ENCODE measurements around the gene DLG2. TPM values are rescaled to one million over a fixed set of nuclear protein-coding genes. Genes with fewer than 3 reads are reported as not detected.
A peak's percentile ranks its signal among the peaks of the same experiment; 100 is the strongest.

DLG2 gene
- total RNA-seq, 2 experiments from 2014 or later: 0.85 to 1.1 TPM

DNA sequence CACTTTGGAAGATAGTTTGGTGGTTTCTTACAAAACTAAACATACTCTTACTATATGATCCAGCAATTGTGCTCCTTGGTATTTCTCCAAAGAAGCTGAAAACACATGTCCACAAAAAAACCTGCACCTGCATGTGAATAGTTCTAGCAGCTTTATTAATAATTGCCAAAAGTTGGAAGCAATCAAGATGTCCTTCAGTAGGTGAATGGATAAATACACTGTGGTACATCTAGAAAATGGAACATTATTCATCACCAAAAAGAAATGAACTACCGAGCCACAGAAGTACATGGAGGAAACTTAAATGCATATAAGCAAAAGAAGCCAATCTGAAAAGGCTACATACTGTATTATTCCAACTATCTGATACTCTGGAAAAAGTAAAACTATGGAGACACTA lies 1771.9 kb downstream of the DLG2 start:
- no peaks in the 10 kb centered on the region for H3K36me3 Mint-ChIP-seq (ENCODE audit: low read depth)
- H3K27ac Mint-ChIP-seq: no peak overlapping the region
- ChIA-PET POLR2A (no interaction called here), CTCF (no interaction called here)
- DNase-seq: no peak
- H3K4me1 Mint-ChIP-seq: no peaks in the 10 kb centered on the region
- no peaks in the 10 kb centered on the region for H3K27me3 Mint-ChIP-seq
- H3K4me3 Mint-ChIP-seq: no peak overlapping the region
- peaks cover 5% of the 10 kb centered on the region for H3K9me3 Mint-ChIP-seq

DNA sequence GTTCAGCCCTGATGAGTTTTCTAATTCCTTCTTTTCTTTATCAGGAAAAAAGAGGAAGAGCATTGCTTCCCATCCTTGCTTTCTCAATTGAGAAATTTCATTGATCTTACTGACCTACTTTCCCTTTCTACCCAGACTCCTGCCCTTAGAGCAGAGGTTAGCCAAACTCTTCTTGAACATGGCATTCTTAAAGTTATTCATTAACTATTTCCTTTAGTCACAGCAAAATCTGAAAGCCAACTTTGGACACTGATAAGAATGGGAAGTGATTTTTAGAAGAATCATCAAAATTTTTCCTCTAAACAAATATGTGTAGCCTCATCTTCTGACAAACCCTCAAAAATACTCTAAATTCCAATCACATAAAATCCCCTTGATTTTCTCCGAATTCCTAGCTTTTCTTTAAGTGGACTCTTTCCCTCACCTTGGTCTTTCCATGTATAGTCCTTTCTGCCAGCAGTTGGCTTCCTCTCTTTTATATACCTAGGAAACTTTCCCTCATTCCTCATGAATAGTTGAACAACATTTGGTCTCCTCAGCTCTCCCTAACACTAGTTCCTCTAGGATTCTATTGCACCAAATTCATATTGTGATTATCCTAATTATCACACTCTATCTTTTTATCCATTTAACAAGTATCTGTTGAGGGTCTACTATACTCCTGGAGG lies 1774.2 kb downstream of the DLG2 start:
- DNase-seq: no peak
- no peak overlapping the region for H3K4me3 Mint-ChIP-seq
- no peaks in the 10 kb centered on the region for H3K27me3 Mint-ChIP-seq
- H3K36me3 Mint-ChIP-seq (ENCODE audit: low read depth): no peaks in the 10 kb centered on the region
- CTCF ChIA-PET: no interaction called here
- H3K27ac Mint-ChIP-seq: no peak overlapping the region
- no peaks in the 10 kb centered on the region for H3K9me3 Mint-ChIP-seq
- H3K4me1 Mint-ChIP-seq: no peaks in the 10 kb centered on the region
- POLR2A ChIA-PET: no interaction called here

DNA sequence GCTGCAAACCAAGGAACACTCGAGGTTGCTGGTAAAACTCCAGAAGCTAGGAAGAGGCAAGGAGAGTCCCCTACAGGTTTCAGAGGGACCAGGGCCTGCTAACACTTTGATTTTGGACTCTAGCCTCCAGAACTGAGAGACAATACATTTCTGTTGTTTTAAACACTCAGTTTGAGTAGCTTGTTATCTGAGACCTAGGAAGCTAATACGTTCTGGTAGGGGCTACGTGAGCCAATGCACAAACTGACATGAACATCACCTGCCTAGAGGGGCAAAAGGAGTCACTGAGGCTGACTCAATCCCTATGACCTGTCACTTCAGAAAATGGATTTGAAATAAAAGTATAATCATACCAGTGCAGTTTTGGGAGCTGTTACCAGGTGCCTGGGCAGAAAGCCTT lies 1775.1 kb downstream of the DLG2 start:
- DNase-seq: no peak
- ChIA-PET POLR2A (no interaction called here), CTCF (no interaction called here)
- no peak overlapping the region for H3K4me3 Mint-ChIP-seq
- H3K9me3 Mint-ChIP-seq: no peaks in the 10 kb centered on the region
- H3K27me3 Mint-ChIP-seq: no peaks in the 10 kb centered on the region
- H3K36me3 Mint-ChIP-seq (ENCODE audit: low read depth): no peaks in the 10 kb centered on the region
- no peak overlapping the region for H3K27ac Mint-ChIP-seq
- H3K4me1 Mint-ChIP-seq: no peaks in the 10 kb centered on the region

DNA sequence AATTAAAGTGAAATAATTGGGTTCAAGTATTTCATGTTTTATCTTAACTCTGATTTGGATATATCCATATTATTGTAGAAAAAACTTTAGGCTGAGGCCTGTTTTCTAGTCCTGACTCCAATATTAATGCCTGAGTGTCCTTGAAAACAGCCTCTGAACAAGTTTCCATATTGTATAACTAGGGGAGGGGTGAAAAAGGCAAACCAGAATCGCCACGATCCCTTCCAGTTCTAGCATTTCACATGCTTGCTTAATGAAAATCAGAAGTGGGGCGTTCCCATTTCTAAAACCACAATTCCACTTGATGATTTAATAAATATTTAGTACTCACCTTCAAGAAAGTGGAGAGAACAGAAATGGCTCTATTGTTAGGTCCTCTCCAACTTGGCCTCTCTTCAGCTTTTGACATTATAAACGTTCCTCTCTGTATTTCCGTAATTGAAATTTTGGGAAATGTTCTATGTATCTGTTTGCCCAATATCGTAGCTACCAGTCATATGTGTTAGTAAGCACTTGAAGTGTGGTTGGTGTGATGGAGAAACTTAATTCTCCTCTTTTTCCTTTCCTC lies 1779.6 kb downstream of the DLG2 start:
- Mint-ChIP-seq H3K9me3 (no peaks in the 10 kb centered on the region), H3K4me3 (no peak overlapping the region), H3K36me3 (ENCODE audit: low read depth) (no peaks in the 10 kb centered on the region), H3K27me3 (no peaks in the 10 kb centered on the region), H3K27ac (no peak overlapping the region), H3K4me1 (no peaks in the 10 kb centered on the region)
- ChIA-PET CTCF (interaction anchor here (0.8 kb wide), 1 partner anchor 10 kb away, joined by 3 read pairs; no protein-coding TSS in a partner anchor), POLR2A (no interaction called here)
- no peak for DNase-seq

DNA sequence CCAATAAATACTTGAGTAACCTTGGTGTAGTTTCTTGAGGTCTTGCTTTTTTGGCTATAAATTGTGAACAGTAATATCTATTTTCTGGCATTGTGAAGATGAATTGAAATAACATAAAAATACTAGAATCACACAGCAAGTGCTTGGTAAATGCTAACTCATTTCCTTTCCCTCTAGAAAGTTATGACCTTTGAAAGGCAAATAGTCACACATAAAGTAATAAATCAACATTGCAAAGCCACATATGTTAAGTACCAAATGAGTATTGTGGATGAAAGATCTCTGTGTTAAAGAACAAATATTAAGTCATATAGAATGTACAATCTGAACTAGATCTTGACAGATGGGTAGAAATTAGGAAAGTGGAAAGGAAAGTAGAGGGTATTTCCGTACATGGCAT lies 1781.3 kb downstream of the DLG2 start:
- H3K4me1 Mint-ChIP-seq: no peaks in the 10 kb centered on the region
- POLR2A ChIA-PET: no interaction called here
- no peak for DNase-seq
- no peaks in the 10 kb centered on the region for H3K27me3 Mint-ChIP-seq
- no peak overlapping the region for H3K27ac Mint-ChIP-seq
- H3K36me3 Mint-ChIP-seq (ENCODE audit: low read depth): no peaks in the 10 kb centered on the region
- CTCF ChIA-PET: no interaction called here
- no peak overlapping the region for H3K4me3 Mint-ChIP-seq
- no peaks in the 10 kb centered on the region for H3K9me3 Mint-ChIP-seq

DNA sequence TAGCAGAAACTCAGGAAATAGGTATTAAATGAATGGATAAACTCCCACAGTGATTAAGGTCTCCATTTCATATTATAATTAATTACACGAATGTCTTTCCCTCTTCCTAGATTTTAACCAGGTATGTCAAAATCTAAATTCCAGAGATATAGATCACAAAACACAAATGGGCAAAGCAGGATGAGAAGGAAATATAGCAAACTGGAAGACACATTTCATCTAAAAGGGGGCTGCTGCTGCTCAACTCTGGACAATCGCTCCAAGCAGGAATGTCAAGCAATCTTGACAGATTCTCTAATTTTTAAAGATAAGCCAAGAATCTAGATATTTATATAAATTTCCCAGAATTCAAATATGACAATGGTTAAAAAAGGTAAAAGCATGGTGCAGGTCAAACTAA lies 1786.8 kb downstream of the DLG2 start:
- Mint-ChIP-seq H3K27ac (no peak overlapping the region), H3K9me3 (no peaks in the 10 kb centered on the region), H3K4me1 (peaks cover 1% of the 10 kb centered on the region), H3K36me3 (ENCODE audit: low read depth) (no peaks in the 10 kb centered on the region), H3K27me3 (peaks cover 2% of the 10 kb centered on the region), H3K4me3 (no peak overlapping the region)
- CTCF ChIA-PET: no interaction called here
- POLR2A ChIA-PET: no interaction called here
- DNase-seq: no peak

DNA sequence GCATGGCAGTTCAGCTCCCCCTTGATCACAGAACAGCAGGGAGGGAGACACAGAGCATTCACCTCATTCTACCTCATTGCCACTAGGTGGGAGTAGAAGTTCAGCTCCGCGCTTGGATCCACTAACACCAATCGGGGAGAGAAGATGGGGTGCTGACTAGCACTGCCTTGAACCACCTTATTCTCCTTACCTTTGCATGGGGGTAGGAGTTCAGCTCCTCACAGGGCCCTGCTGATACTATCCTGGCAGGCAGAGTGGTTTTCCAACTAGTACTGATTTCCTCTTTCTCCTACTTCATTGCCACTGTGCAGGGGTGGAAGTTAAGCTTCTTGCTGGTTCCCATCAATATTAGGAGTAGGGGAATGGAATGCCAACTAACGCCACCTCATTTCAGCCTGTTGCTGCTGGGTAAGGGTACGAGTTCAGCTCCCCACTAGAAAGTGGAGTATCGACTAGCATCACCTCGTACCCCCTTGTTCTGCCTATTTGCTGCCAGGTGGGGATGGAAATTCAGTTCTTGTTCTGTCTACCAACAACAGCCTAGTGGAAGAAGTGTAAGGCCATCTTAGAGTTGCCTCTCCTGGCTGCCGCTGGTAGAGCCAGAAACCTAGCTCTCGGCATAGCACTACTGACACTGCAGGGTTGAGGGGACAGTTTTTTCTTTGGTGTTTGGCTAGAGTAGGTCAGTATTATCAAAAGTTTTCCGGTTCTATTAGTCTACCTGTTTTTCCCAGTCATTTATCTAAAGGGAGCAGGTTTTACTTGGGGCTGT lies 1790.1 kb downstream of the DLG2 start:
- Mint-ChIP-seq H3K9me3 (no peaks in the 10 kb centered on the region), H3K4me3 (no peak overlapping the region), H3K27ac (no peak overlapping the region), H3K36me3 (ENCODE audit: low read depth) (no peaks in the 10 kb centered on the region), H3K4me1 (peaks cover 2% of the 10 kb centered on the region), H3K27me3 (peaks cover 2% of the 10 kb centered on the region)
- ChIA-PET CTCF (interaction anchor here (0.5 to 1.2 kb wide), 4 partner anchors 11 to 1543 kb away, joined by 3 to 6 read pairs (median 3); no protein-coding TSS in a partner anchor), POLR2A (no interaction called here)
- DNase-seq: peak; percentile 20

DNA sequence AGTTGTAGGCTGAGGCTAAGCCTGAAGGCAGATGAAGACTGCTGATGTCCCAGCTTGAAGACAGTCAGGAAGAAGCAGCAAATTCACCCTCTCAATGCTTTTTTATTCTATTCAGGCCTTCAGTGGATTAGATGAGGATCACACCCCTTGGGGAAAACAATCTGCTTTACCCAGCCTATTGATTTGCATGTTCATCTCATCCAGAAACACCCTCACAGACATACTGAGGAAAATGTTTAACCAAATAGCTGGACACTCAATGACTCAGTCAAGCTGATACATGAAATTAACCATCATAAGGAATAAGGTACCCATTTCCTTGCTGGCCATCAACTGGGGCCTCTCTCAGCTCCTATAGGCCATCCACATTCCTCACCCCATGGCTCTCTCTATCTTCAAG lies 1791.1 kb downstream of the DLG2 start:
- no peak overlapping the region for H3K27ac Mint-ChIP-seq
- peaks cover 2% of the 10 kb centered on the region for H3K27me3 Mint-ChIP-seq
- no peaks in the 10 kb centered on the region for H3K36me3 Mint-ChIP-seq (ENCODE audit: low read depth)
- H3K9me3 Mint-ChIP-seq: no peaks in the 10 kb centered on the region
- ChIA-PET POLR2A (no interaction called here), CTCF (interaction anchor here (1.2 kb wide), 1 partner anchor 16 kb away, joined by 3 read pairs; no protein-coding TSS in a partner anchor)
- no peak for DNase-seq
- H3K4me1 Mint-ChIP-seq: peaks cover 2% of the 10 kb centered on the region
- H3K4me3 Mint-ChIP-seq: no peak overlapping the region

DNA sequence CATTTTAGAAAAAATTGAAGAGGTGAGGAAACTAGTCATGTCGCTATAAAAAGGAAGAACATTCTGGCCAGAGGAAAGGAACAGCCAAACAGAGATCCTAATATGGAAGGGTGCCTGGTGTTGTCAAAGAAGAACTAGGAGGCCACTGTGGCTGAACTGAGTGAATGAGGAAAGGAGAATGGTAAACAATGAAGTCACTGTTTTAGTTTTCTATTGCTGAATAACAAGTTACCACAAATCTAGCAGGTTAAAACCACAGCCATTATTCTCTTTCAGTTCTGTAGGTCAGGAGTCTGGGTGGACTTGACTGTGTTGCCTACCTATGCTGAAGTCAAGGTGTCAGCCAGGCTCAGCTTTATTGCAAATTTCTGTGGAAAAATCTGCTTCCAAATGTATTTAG lies 1791.7 kb downstream of the DLG2 start:
- Mint-ChIP-seq H3K36me3 (ENCODE audit: low read depth) (no peaks in the 10 kb centered on the region), H3K9me3 (no peaks in the 10 kb centered on the region), H3K27me3 (peaks cover 2% of the 10 kb centered on the region), H3K4me3 (no peak overlapping the region), H3K27ac (no peak overlapping the region), H3K4me1 (peaks cover 2% of the 10 kb centered on the region)
- CTCF ChIA-PET: no interaction called here
- POLR2A ChIA-PET: no interaction called here
- DNase-seq: no peak

DNA sequence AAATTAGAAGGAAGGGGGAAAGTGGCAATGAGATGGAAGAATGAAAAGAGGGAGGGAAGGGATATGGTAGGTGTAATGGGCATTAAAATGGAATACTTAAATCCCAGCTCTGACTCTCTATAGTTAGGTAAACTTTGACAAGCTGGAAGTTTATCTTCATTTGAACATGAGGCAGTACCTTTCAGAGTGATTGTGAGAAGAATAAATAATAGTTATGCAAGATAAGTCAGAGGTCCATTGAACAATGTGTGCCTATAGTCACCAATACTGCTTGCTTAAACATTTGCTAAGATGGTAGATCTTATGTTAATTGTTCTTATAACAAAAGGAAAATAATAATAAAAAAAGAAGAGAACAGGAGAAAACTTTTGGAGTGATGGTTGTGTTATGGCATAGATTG lies 1795.2 kb downstream of the DLG2 start:
- H3K9me3 Mint-ChIP-seq: no peaks in the 10 kb centered on the region
- H3K36me3 Mint-ChIP-seq (ENCODE audit: low read depth): no peaks in the 10 kb centered on the region
- H3K27me3 Mint-ChIP-seq: no peaks in the 10 kb centered on the region
- H3K4me3 Mint-ChIP-seq: no peak overlapping the region
- no peak overlapping the region for H3K27ac Mint-ChIP-seq
- CTCF ChIA-PET: no interaction called here
- peaks cover 2% of the 10 kb centered on the region for H3K4me1 Mint-ChIP-seq
- POLR2A ChIA-PET: no interaction called here
- no peak for DNase-seq

DNA sequence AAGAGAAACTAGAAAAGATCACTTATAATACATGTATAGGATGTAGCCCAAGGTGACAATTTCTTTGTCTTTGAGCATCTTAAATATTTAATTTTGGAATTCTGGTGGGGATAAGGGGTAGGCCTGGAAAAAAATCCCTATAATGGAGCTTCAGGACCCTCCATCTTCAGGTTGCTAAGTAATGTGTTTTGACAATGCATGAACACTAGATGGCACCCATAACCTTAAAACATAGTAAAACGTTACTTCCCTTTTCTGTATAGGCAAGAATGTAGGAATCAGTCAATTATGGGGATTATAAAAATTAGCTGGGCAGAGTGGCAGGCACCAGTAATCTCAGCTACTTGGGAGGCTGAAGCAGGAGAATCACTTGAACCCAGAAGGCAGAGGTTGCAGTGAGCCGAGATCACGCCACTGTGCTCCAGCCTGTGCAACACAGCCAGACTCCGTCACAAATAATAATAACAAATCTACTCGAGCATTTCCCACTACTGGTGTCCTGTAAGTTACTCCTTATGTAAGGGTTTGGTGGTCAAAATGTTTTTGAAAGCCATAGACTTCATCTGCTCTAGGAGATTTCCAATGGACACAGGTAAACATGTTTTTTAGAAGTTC lies 1799.1 kb downstream of the DLG2 start:
- no peaks in the 10 kb centered on the region for H3K27me3 Mint-ChIP-seq
- CTCF ChIA-PET: no interaction called here
- H3K9me3 Mint-ChIP-seq: no peaks in the 10 kb centered on the region
- no peak for DNase-seq
- H3K27ac Mint-ChIP-seq: no peak overlapping the region
- no peaks in the 10 kb centered on the region for H3K4me1 Mint-ChIP-seq
- POLR2A ChIA-PET: no interaction called here
- H3K4me3 Mint-ChIP-seq: no peak overlapping the region
- no peaks in the 10 kb centered on the region for H3K36me3 Mint-ChIP-seq (ENCODE audit: low read depth)

DNA sequence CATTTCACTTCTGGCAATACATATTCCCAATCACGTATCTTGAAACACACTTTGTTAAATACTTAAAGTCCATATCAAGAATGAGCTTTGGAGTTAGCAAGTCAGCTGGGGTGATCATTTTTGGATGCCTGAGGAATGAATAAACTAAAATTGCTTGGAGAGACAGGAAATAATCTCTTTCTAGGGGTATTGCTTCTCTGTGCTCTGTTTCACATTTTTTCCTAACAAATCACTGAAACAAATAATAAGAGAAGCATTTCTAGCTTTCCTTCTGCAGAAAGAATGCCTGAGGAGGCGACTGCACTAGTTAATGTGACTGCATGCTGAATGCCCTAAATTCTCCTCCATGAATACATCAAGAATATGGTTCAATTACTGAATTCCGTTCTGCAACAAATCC lies 1799.6 kb downstream of the DLG2 start:
- no peaks in the 10 kb centered on the region for H3K4me1 Mint-ChIP-seq
- no peaks in the 10 kb centered on the region for H3K9me3 Mint-ChIP-seq
- H3K27me3 Mint-ChIP-seq: no peaks in the 10 kb centered on the region
- no peak overlapping the region for H3K4me3 Mint-ChIP-seq
- DNase-seq: no peak
- ChIA-PET CTCF (no interaction called here), POLR2A (no interaction called here)
- H3K36me3 Mint-ChIP-seq (ENCODE audit: low read depth): no peaks in the 10 kb centered on the region
- no peak overlapping the region for H3K27ac Mint-ChIP-seq

DNA sequence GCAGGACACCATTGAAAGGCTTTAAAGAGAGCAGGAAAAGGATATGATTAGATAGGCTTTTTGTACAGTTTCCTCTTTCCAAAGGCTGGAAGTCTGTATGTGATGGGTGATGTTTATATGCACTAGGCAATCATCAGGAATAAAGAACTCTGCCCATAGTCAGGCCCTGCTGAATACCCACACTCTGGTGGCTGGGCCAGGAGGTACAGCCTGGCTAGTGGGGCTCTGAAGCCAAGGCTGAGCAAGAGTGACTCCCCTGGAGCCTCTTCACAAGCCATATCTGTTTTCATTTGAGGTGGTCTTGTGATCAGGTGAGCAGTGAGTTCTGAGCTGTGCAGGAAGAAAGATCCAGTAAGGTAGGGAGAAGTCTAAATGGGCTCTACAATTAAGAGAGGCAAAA lies 1801.1 kb downstream of the DLG2 start:
- ChIA-PET CTCF (interaction anchor here (1.3 kb wide), 1 partner anchor 35 kb away, joined by 3 read pairs; no protein-coding TSS in a partner anchor), POLR2A (no interaction called here)
- no peaks in the 10 kb centered on the region for H3K27me3 Mint-ChIP-seq
- no peaks in the 10 kb centered on the region for H3K9me3 Mint-ChIP-seq
- H3K36me3 Mint-ChIP-seq (ENCODE audit: low read depth): no peaks in the 10 kb centered on the region
- no peaks in the 10 kb centered on the region for H3K4me1 Mint-ChIP-seq
- H3K27ac Mint-ChIP-seq: no peak overlapping the region
- H3K4me3 Mint-ChIP-seq: no peak overlapping the region
- no peak for DNase-seq
